ENCODE results near the gene ANGPT4. TPM values are rescaled to one million over a fixed set of nuclear protein-coding genes. Genes with fewer than 3 reads are reported as not detected.

The ANGPT4 gene
- total and polyA plus RNA-seq, 9 of the 15 experiments (the other 6 are each of a cell fraction or from before 2014, with no cell fraction given), result not detected

GRCh38 chr20:828987-829386 lies 87.1 kb downstream of the ANGPT4 start (continued):
- 0 out of 2 replicates have a peak, but pooled peaks have one; percentile 29 for TF ChIP-seq ZNF175 (CRISPR knock-in tag; IDR thresholded peaks at IDR 0.05; ENCODE audit: low read depth)
- TF ChIP-seq USF2 (CRISPR knock-in tag; IDR thresholded peaks at IDR 0.05), result no peak
- TF ChIP-seq ARHGAP35 (IDR thresholded peaks at IDR 0.05; ENCODE audit: partially characterized antibody), result no peak
- TF ChIP-seq ZNF347 (CRISPR knock-in tag; IDR thresholded peaks at IDR 0.05; ENCODE audit: low read depth), result no peak
- no peak for TF ChIP-seq RB1 (IDR thresholded peaks at IDR 0.05; ENCODE audit: low read depth)
- TF ChIP-seq EGR1 (conservative IDR thresholded peaks at IDR 0.05), result peak; percentile 31; the same call in 1 of the 2 replicates
- TF ChIP-seq EP400 (IDR thresholded peaks at IDR 0.05), result 0 out of 2 replicates have a peak, but pooled peaks have one; percentile 36
- TF ChIP-seq EP300 (IDR thresholded peaks at IDR 0.05; ENCODE audit: low read length), result peak; percentile 96
- TF ChIP-seq STAT5B (CRISPR knock-in tag; IDR thresholded peaks at IDR 0.05), result no peak
- TF ChIP-seq ZNF436 (CRISPR knock-in tag; IDR thresholded peaks at IDR 0.05), result no peak
- 0 out of 2 replicates have a peak, but pooled peaks have one; percentile 24 for TF ChIP-seq BACH1 (tag; IDR thresholded peaks at IDR 0.05)
- TF ChIP-seq ZNF717 (CRISPR knock-in tag; IDR thresholded peaks at IDR 0.05), result no peak
- TF ChIP-seq ZNF449 (CRISPR knock-in tag; IDR thresholded peaks at IDR 0.05), result no peak
- TF ChIP-seq PKNOX1 (IDR thresholded peaks at IDR 0.05), result peak; percentile 82
- no peak for TF ChIP-seq HNRNPLL (IDR thresholded peaks at IDR 0.05; ENCODE audit: low read depth, low read length, poor library complexity, severe bottlenecking)
- no peak for TF ChIP-seq ZNF785 (CRISPR knock-in tag; IDR thresholded peaks at IDR 0.05)
- TF ChIP-seq ETS2 (tag; IDR thresholded peaks at IDR 0.05; ENCODE audit: borderline replicate concordance, poor library complexity, severe bottlenecking), result no peak
- peak; percentile 73; the same call in 1 of the 2 replicates for TF ChIP-seq STAT5A (IDR thresholded peaks at IDR 0.05; ENCODE audit: borderline replicate concordance, low read length)
- peak; percentile 82 for TF ChIP-seq ZNF766 (CRISPR knock-in tag; conservative IDR thresholded peaks at IDR 0.05)
- TF ChIP-seq CBX1 (IDR thresholded peaks at IDR 0.05; ENCODE audit: low read depth), result no peak
- TF ChIP-seq MTA2 (IDR thresholded peaks at IDR 0.05; ENCODE audit: low read depth), result peak; percentile 84
- TF ChIP-seq RFX1 (IDR thresholded peaks at IDR 0.05), result no peak
- TF ChIP-seq ZNF280A (IDR thresholded peaks at IDR 0.05; ENCODE audit: low read depth, partially characterized antibody), result no peak
- TF ChIP-seq ZFP30 (CRISPR knock-in tag; IDR thresholded peaks at IDR 0.05; ENCODE audit: borderline replicate concordance), result no peak
- no peak for TF ChIP-seq KDM2B (CRISPR knock-in tag; IDR thresholded peaks at IDR 0.05)
- peak in 1 of 2 experiments; percentile 87; a peak in 2 of 4 replicates for TF ChIP-seq ARNT (IDR thresholded peaks at IDR 0.05)
- no peak for TF ChIP-seq CHD4 (IDR thresholded peaks at IDR 0.05; ENCODE audit: insufficient read depth, insufficient replicate concordance, low read depth, low read length, poor library complexity, severe bottlenecking)

Measured in K562 (cell line).